Endothelial cell of umbilical vein (primary cell): ENCODE data around the gene DLGAP5. TPM values are rescaled to one million over a fixed set of nuclear protein-coding genes. Genes with fewer than 3 reads are reported as not detected.

Source experiments
- BruUV-seq: library from RNA; stranded (reverse); fragments of 400-500 nt; replicated peaks from 2 replicates; lab custom pipeline; 2021; lab: Mats Ljungman, UMichigan
- CTCF ChIA-PET: fragments of 300-600, 350-600 bp; sonication (Branson Sonifier 250); formaldehyde crosslinking; loops from one replicate; lab custom pipeline; 2021; ENCODE audit warnings: antibody characterized with exemption, inconsistent platforms; lab: Charles Lee
- POLR2A ChIA-PET: fragments of 300-600, 350-600 bp; sonication (Branson Sonifier 250); formaldehyde crosslinking; loops from one replicate; lab custom pipeline; 2021; ENCODE audit warnings: antibody characterized with exemption, inconsistent platforms; lab: Charles Lee
- DNase-seq: peaks from one replicate; pipeline ENCODE4 v3.0.0-alpha.2; 2011; ENCODE audit warnings: low read depth, low spot score
- FAIRE-seq: peaks from 2 replicates; lab custom pipeline; 2011; peaks lifted over from hg19 to GRCh38; lab: Jason Lieb, UNC
- H2AFZ ChIP-seq: 2 replicates; pipeline ENCODE4 v1.6.0; 2012; ENCODE audit warnings: low read depth, low read length, control low read depth, inconsistent platforms
- H3K27ac ChIP-seq: 2 replicates; pipeline ENCODE4 v1.5.1; 2011; ENCODE audit warnings: low read depth, mild to moderate bottlenecking, control low read depth, low read length, moderate library complexity; ENCODE audit not compliant: insufficient read depth
- H3K27me3 ChIP-seq, 2 experiments: 2 replicates each; pipeline versions ENCODE4 v1.6.0 to v1.6.1; 2011; ENCODE audit warnings: low read length in 2 of 2, mixed read lengths in 1 of 2; ENCODE audit not compliant: control insufficient read depth in 2 of 2, insufficient read depth in 2 of 2
- H3K36me3 ChIP-seq, 2 experiments: 2 replicates in 1 of 2; 3 replicates in 1 of 2; pipeline ENCODE4 v1.5.1; 2011; ENCODE audit warnings: low read length in 2 of 2, mild to moderate bottlenecking in 1 of 2, moderate library complexity in 1 of 2; ENCODE audit not compliant: control insufficient read depth in 2 of 2, insufficient read depth in 2 of 2; ENCODE audit errors: extremely low read depth in 1 of 2
- H3K4me1 ChIP-seq: 3 replicates; pipeline ENCODE4 v1.5.1; 2011; ENCODE audit warnings: mild to moderate bottlenecking, low read length; ENCODE audit not compliant: control insufficient read depth, insufficient read depth; ENCODE audit errors: extremely low read depth
- H3K4me2 ChIP-seq: 2 replicates; pipeline ENCODE4 v1.6.1; 2011; ENCODE audit warnings: low read length, control low read depth, mixed read lengths; ENCODE audit not compliant: insufficient read depth
- H3K4me3 ChIP-seq, 3 experiments: fragments of 200-600 bp in 1 of 3; sonication (generic), shearing (Covaris generic) in 1 of 3; replicated peaks in 1 of 3; 2 replicates each; pipeline ENCODE4 v1.5.1; 2011 to 2016; ENCODE audit warnings: control low read depth in 3 of 3, low read length in 3 of 3, mild to moderate bottlenecking in 2 of 3, inconsistent platforms in 1 of 3, low read depth in 1 of 3, moderate library complexity in 1 of 3; ENCODE audit not compliant: insufficient read depth in 1 of 3
- H3K79me2 ChIP-seq: 2 replicates; pipeline ENCODE4 v1.6.0; 2012; ENCODE audit warnings: low read length, inconsistent platforms; ENCODE audit not compliant: control insufficient read depth, insufficient read depth
- H3K9ac ChIP-seq: replicated peaks from 2 replicates; pipeline ENCODE3; 2011; ENCODE audit warnings: low read length, control low read depth; ENCODE audit not compliant: insufficient read depth; ENCODE audit errors: extremely low read depth
- H3K9me1 ChIP-seq: replicated peaks from 3 replicates; pipeline ENCODE4 v1.6.0; 2011; ENCODE audit warnings: mild to moderate bottlenecking, low read length; ENCODE audit not compliant: control insufficient read depth, insufficient read depth; ENCODE audit errors: extremely low read depth
- H3K9me3 ChIP-seq: replicated peaks from 2 replicates; pipeline ENCODE4 v1.5.1; 2012; ENCODE audit warnings: low read length, inconsistent platforms; ENCODE audit not compliant: control insufficient read depth, insufficient read depth
- H4K20me1 ChIP-seq: replicated peaks from 2 replicates; pipeline ENCODE3; 2011; ENCODE audit warnings: mild to moderate bottlenecking, low read length; ENCODE audit not compliant: control insufficient read depth, insufficient read depth; ENCODE audit errors: extremely low read depth
- CTCF ChIP-seq, 2 donors: IDR thresholded peaks; 1 replicate in 1 of 2; 2 replicates in 1 of 2; pipeline ENCODE4 v1.5.1; 2011; ENCODE audit warnings: low read length in 2 of 2, mild to moderate bottlenecking in 2 of 2, moderate library complexity in 2 of 2, control low read depth in 1 of 2, inconsistent platforms in 1 of 2, low read depth in 1 of 2; ENCODE audit not compliant: insufficient read depth in 1 of 2; ENCODE audit errors: extremely low read depth in 1 of 2
- FOS ChIP-seq: IDR thresholded peaks from 2 replicates; pipeline ENCODE4 v1.6.1; 2011; ENCODE audit warnings: mild to moderate bottlenecking, low read length, moderate library complexity, borderline replicate concordance; ENCODE audit not compliant: insufficient read depth
- GATA2 ChIP-seq: IDR thresholded peaks from 2 replicates; pipeline ENCODE4 v1.7.0; 2011; ENCODE audit warnings: low read depth, mild to moderate bottlenecking, moderate library complexity, mixed read lengths, low read length; ENCODE audit not compliant: insufficient read length, insufficient read depth
- JUN ChIP-seq: IDR thresholded peaks from 2 replicates; pipeline ENCODE4 v1.6.1; 2011; ENCODE audit warnings: borderline replicate concordance, low read depth; ENCODE audit not compliant: insufficient read length, insufficient read depth
- MAX ChIP-seq: IDR thresholded peaks from 2 replicates; pipeline ENCODE4 v1.6.1; 2011; ENCODE audit not compliant: insufficient read depth, insufficient read length
- MYC ChIP-seq: IDR thresholded peaks from one replicate; pipeline ENCODE4 v1.6.1; 2011; ENCODE audit warnings: mild to moderate bottlenecking, low read depth, low read length
- POLR2A ChIP-seq: IDR thresholded peaks from 2 replicates; pipeline ENCODE4 v1.6.1; 2012; ENCODE audit warnings: low read depth, mild to moderate bottlenecking, control low read depth, low read length
- POLR2AphosphoS5 ChIP-seq: IDR thresholded peaks from 2 replicates; pipeline ENCODE4 v1.6.1; 2012; ENCODE audit warnings: low read depth, mild to moderate bottlenecking, control low read depth, low read length, moderate library complexity; ENCODE audit not compliant: insufficient read depth
- dilution Hi-C: fragments of 300-500 bp; cut with MboI; formaldehyde crosslinking; loops from one replicate; pipeline ENCODE4 v1.15.0; 2019; ENCODE audit warnings: low sequenced_read_pairs; ENCODE audit not compliant: extremely low pct_ligation_motif_present
- intact Hi-C: fragments of 100-400 bp; cut with micrococcal nuclease; formaldehyde crosslinking; loops from one replicate; pipeline ENCODE4 v1.10.0; 2022
- polyA plus RNA-seq, 4 experiments: library from polyadenylated mRNA; depleted of rRNA in 3 of 4; stranded (reverse) in 3 of 4; unstranded in 1 of 4; fragments of >200 nt; gene quantifications; 2 replicates each; pipeline versions ENCODE4 v1.2.1 to v1.2.3, GENCODE V29; 2011 to 2012; ENCODE audit warnings: missing spikeins in 1 of 4
- total RNA-seq: library from RNA; stranded (reverse); gene quantifications from 2 replicates; pipeline ENCODE4 v1.2.3, GENCODE V29; 2021

The DLGAP5 gene
- total and polyA plus RNA-seq, 2 donors (not counting 3 experiments of a cell fraction or from before 2014, with no cell fraction given), result 8.3 to 83.2 TPM

- FAIRE-seq (peak; percentile 93), DNase-seq (peak; percentile 86)
- Histone ChIP-seq H3K9me1 (no peaks in the 10 kb centered on the region), H3K27ac (peak overlapping the region; percentile 98), H3K79me2 (no peaks in the 10 kb centered on the region), H4K20me1 (no peaks in the 10 kb centered on the region), H3K36me3 (no peaks in the 10 kb centered on the region), H3K4me1 (peaks cover 35% of the 10 kb centered on the region), H3K4me2 (peak overlapping the region; percentile 41), H3K9ac (peak overlapping the region; percentile 82), H3K4me3 (peak overlapping the region in 1 of 3 experiments; percentile 7), H3K27me3 (no peaks in the 10 kb centered on the region), H2AFZ (peak overlapping the region; percentile 97), H3K9me3 (no peaks in the 10 kb centered on the region)
- dilution Hi-C loops, result no loop called here
- intact Hi-C loops, result loop anchor here (2.0 kb wide), 1 partner anchor 76 kb away; the partner anchor contains the start of genes SOCS4 and WDHD1
- CTCF ChIA-PET, result interaction anchor here (0.8 to 4.3 kb wide), 10 partner anchors 13 to 57 kb away, joined by 3 to 24 read pairs (median 5); partner anchors contain the start of genes LGALS3 and MAPK1IP1L
- BruUV-seq, result no TSS peak
- TF ChIP-seq POLR2AphosphoS5 (no peak), JUN (peak; percentile 53), GATA2 (no peak), FOS (peak; percentile 87), MYC (no peak), MAX (no peak), POLR2A (peak; percentile 30), CTCF (IDR thresholded peaks at IDR 0.05; ENCODE audit: extremely low read depth in 1 of 2, insufficient read depth in 1 of 2, low read depth in 1 of 2, low read length in 2 of 2) (no peak)
- POLR2A ChIA-PET, result interaction anchor here (0.6 kb wide), 1 partner anchor 26 kb away, joined by 3 read pairs; the partner anchor contains the start of gene LGALS3
These were observed 88.3 kb downstream of the DLGAP5 start for GRCh38 chr14:55103005-55103640.
